ENCODE data around the gene MT1E.
"Not testable (repeated sequence)": the region's sequence is repeated elsewhere in the genome, so short reads cannot be mapped to it uniquely, and the experiment has no call there.

Gene MT1E

DNA sequence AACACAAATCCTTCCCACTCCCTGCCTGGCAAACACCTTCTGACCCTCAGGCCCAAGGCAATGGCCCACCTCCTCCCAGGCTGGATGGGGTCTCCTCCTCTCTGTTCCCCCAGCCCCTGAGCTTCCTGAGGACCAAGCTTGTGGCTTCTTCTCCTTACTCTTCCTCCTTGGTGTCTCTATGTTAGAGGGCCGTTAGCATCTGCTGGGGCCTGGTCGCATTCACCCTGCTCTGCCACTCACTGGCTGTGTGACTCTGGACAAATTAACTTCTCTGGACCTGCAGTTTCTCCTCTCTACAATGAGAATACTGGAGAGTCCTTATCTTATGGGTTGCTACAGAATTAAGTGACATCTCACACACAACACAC is 17.9 kb upstream of the MT1E start:
- no peak for DNase-seq

GRCh38 chr16:56608043-56608875 is 17.3 kb upstream of the MT1E start, which contains the start of gene MT2A:
TSS of gene MT2A (plus strand) at chr16:56608584. CDS start at chr16:56608656, 72 bp downstream.
- DNase-seq: peak; percentile 83

GRCh38 chr16:56608876-56609462 is 16.6 kb upstream of the MT1E start:
- DNase-seq: no peak

DNA sequence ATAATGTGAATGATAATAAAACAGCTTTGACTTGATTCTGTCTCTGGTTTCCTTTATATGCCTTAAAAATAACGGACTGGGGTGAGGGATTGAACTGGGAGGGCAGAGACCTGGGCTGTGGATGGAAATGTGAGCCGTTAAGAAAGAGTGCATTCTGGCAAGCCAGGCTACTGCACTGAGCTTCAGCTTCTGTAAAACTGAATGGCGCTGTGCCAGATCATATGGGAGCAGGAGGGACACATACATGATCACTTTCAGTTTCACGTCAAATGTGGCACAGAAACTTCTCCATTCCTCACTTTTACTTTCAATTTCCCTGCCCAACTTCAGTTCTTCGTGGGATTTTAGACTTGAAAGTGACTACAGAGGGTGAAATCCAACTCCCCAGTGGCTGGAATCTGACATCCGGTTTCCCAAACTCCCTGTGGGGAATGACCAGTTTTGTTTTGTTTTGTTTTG is 16.1 kb upstream of the MT1E start:
- DNase-seq: peak; percentile 51

- peak; percentile 66 for DNase-seq
These were observed 15.5 kb upstream of the MT1E start for GRCh38 chr16:56610017-56610608.

- DNase-seq: peak; percentile 48
These were observed 14.9 kb upstream of the MT1E start for GRCh38 chr16:56610609-56611111.

DNA sequence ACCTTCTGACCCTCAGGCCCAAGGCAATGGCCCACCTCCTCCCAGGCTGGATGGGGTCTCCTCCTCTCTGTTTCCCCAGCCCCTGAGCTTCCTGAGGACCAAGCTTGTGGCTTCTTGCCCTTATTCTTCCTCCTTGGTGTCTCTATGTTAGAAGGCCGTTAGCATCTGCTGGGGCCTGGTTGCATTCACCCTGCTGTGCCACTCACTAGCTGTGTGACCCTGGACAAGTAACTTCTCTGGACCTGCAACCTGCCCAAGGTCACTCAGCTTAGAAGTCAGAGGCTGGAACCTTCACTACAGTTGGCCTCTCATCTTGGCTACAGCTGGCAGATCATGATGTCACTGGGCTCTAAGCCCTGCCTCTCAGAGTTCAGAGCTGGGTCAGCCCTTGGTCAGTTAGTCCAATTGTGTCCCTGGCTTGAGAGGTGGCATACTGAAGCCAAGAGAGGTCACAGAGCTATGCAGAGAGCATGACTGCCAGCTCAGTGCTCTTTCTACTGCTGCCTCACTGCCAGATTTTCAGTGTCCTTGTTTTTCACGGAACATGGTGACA is 14.2 kb upstream of the MT1E start:
- no peak for DNase-seq

GRCh38 chr16:56613706-56614105 is 11.9 kb upstream of the MT1E start:
- no peak for DNase-seq

- DNase-seq: no peak
These were observed 11.0 kb upstream of the MT1E start for GRCh38 chr16:56614549-56614991.

- DNase-seq: no peak
These were observed 10.2 kb upstream of the MT1E start for GRCh38 chr16:56615353-56615752.

GRCh38 chr16:56616608-56617211 is 8.9 kb upstream of the MT1E start:
- DNase-seq: no peak

- DNase-seq: peak; percentile 53
These were observed 8.1 kb upstream of the MT1E start for GRCh38 chr16:56617212-56618085.

DNA sequence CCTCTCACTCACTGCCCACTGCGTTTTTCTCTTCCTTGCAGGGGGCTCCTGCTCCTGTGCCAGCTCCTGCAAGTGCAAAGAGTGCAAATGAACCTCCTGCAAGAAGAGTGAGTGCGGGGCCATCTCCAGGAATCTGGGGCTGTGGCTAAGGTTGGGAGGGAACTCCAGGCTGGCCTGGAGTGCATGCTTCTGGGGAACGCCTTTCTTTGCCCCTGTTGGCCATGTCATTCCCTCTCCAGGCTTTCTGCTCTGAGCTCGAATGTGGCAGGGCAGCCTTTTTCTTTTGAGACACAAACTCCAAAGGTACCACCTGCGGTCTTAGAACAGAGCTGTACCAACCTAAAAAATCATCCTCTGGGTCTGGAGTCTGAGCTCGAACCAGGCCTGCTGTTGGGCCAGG is 7.4 kb upstream of the MT1E start:
- no peak for DNase-seq

GRCh38 chr16:56620339-56620897 is 5.2 kb upstream of the MT1E start:
- no peak for DNase-seq

DNA sequence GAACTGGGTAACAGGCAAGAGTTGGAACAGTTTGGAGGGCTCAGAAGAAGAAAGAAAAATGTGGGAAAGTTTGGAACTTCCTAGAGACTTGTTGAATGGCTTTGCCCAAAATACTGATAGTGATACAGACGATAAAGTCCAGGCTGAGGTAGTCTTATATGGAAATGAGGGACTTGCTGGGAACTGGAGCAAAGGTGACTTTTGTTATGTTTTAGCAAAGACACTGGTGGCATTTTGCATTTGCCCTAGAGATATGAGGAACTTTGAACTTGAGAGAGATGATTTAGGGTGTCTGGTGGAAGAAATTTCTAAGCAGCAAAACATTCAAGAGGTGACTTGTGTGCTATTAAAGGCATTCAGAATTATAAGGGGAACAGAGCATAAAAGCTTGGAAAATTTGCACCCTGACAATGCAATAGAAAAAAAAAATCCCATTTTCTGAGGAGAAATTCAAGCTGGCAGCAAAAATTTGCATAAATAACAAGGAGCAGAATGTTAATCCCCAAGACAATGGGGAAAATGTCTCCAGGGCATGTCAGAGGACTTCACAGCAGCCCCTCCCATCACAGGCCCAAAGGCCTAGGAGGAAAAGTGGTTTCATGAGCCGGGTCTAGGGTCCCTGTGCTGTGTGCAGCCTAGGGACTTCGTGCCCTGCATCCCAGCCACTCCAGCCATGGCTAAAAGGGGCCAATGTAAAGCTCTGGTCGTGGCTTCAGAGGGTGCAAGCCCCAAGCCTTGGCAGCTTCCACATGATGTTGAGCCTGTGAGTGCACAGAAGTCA is 3.7 kb upstream of the MT1E start:
- DNase-seq: not testable (repeated sequence)

- DNase-seq: not testable (repeated sequence)
These were observed 2.4 kb upstream of the MT1E start for GRCh38 chr16:56623184-56623583.

- DNase-seq: no peak
These were observed 1.9 kb upstream of the MT1E start for GRCh38 chr16:56623637-56624036.

DNA sequence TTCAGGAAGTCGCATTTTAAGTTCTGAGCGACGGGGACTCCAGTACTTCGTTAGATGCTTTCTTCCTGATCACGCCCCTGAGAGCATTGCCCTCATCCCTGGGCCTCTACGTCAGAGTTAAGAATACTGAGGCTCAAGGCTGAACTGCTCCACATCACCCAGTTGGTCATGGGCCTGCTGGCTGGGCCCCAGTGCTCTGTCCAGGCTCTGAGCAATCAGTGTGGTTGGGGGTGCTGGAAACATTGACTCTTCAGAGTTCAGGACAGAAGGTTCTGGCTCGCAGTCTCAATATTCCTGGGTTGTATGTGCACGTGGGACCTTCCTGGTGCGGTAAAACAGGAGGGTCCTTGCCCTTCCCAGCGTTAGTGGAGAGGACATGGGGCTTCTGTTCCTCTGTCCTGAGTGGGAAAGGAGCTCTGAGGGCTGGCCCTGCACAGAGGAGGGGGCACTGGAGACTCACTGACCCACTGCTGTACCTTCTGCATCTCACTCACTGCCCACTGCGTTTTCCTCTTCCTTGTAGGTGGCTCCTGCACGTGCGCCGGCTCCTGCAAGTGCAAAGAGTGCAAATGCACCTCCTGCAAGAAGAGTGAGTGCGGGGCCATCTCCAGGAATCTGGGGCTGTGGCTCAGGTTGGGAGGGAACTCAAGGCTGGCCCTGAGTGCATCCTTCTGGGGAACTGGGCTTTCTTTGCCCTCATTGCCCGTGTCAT is 518 bp downstream of the MT1E start:
- no peak for DNase-seq

DNA sequence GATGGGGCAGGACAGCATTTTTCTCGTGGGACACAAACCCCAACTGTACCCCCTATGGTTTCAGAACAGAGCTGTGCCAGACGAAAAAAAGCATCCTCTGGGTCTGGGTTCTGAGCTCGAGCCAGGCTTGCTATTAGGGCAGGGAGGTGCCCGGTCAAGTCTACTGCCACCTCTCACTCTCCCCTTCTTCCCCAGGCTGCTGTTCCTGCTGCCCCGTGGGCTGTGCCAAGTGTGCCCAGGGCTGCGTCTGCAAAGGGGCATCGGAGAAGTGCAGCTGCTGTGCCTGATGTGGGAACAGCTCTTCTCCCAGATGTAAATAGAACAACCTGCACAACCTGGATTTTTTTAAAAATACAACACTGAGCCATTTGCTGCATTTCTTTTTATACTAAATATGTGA is 1.1 kb downstream of the MT1E start:
- DNase-seq: no peak
